Mammary epithelial cell (primary cell): ENCODE data around the gene KRTAP23-1.

Source experiments
- EZH2 ChIP-seq: IDR thresholded peaks from 2 replicates; pipeline ENCODE4 v1.6.1; 2012; ENCODE audit warnings: low read length, inconsistent platforms, borderline replicate concordance
- TF ChIP-seq, protein P1 (sequence below), 2 donors: IDR thresholded peaks in 1 of 2; conservative IDR thresholded peaks in 1 of 2; 2 replicates each; pipeline ENCODE4 v1.5.1; 2011 to 2012; ENCODE audit warnings: inconsistent platforms in 2 of 2, low read length in 2 of 2, mild to moderate bottlenecking in 2 of 2, control low read depth in 1 of 2, low read depth in 1 of 2; ENCODE audit not compliant: insufficient read depth in 1 of 2; ENCODE audit errors: extremely low read depth in 1 of 2

DNA sequence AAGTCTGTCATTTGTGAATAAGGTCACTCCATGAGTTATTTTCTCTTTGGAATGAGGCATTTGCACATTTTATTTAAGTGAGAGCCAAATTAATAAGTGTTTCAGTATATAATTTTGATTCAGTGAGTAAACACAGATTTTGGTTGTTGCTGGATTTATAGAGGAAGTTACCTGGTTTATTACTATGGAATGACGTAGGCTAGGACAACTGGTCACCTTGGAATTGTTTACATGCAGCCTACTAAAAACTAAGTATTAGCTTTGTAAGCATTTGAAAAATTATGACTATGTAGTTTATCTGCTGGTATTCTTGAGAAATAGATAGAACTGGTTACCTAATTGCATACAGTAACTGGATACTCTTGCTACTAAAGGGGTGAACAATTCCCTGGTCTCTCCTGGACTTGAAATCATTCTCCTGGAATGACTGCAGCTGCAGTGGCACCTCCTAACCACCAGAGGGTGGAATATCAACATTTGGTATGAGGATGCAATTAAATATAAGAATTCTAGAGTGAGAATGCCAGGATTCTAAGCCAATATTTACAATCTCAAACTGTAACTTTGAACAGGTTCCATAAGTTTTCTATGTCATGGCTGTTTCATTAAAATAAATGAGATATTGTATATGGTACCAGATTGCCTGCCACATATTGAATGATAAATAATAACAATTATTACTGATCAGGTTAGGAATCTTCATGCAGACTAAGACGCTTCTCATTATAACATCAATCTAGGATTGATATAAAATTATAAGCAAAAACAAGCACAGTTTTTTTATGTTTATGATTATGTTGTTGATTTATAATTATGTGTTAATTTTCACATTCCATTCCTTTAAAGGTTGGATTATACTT, 7.5 kb downstream of the KRTAP23-1 start:
- TF ChIP-seq, protein P1, sequence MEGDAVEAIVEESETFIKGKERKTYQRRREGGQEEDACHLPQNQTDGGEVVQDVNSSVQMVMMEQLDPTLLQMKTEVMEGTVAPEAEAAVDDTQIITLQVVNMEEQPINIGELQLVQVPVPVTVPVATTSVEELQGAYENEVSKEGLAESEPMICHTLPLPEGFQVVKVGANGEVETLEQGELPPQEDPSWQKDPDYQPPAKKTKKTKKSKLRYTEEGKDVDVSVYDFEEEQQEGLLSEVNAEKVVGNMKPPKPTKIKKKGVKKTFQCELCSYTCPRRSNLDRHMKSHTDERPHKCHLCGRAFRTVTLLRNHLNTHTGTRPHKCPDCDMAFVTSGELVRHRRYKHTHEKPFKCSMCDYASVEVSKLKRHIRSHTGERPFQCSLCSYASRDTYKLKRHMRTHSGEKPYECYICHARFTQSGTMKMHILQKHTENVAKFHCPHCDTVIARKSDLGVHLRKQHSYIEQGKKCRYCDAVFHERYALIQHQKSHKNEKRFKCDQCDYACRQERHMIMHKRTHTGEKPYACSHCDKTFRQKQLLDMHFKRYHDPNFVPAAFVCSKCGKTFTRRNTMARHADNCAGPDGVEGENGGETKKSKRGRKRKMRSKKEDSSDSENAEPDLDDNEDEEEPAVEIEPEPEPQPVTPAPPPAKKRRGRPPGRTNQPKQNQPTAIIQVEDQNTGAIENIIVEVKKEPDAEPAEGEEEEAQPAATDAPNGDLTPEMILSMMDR (conservative IDR thresholded peaks at IDR 0.05 in 1 of 2, IDR thresholded peaks at IDR 0.05 in 1 of 2; ENCODE audit: extremely low read depth in 1 of 2, insufficient read depth in 1 of 2, low read depth in 1 of 2, low read length in 2 of 2): peak; percentile 95 to 97
- no peak for TF ChIP-seq EZH2
